Gastroesophageal sphincter (tissue), 4 donors: ENCODE data around the gene CYP27A1. TPM values are rescaled to one million over a fixed set of nuclear protein-coding genes. Genes with fewer than 3 reads are reported as not detected.
A peak's percentile ranks its signal among the peaks of the same experiment; 100 is the strongest.

Experiments used
- ATAC-seq: fragments of 150-250 bp; one replicate; pipeline ENCODE4 v1.9.1; 2016; ENCODE audit warnings: mild to moderate bottlenecking, moderate library complexity
- H3K27ac ChIP-seq, 4 donors: fragments of 200-600 bp; sonication (generic) in 3 of 4; 1 replicate in 3 of 4; 2 replicates in 1 of 4; pipeline ENCODE4 v1.5.1; 2016 to 2019
- H3K27me3 ChIP-seq: fragments of 200-600 bp; sonication (generic); one replicate; pipeline ENCODE4 v1.5.1; 2019
- H3K36me3 ChIP-seq, 2 donors: fragments of 200-600 bp; sonication (generic); one replicate each; pipeline ENCODE4 v1.5.1; 2019; ENCODE audit warnings: control low read depth in 1 of 2
- H3K4me1 ChIP-seq, 3 donors: fragments of 200-600 bp; sonication (generic); 1 replicate in 2 of 3; 2 replicates in 1 of 3; pipeline ENCODE4 v1.5.1; 2016 to 2019; ENCODE audit warnings: control low read depth in 2 of 3
- H3K4me3 ChIP-seq, 2 donors: fragments of 200-600 bp; sonication (generic); one replicate each; pipeline ENCODE4 v1.5.1; 2019; ENCODE audit warnings: mild to moderate bottlenecking in 1 of 2, moderate library complexity in 1 of 2
- H3K9me3 ChIP-seq, 3 donors: fragments of 200-600 bp; sonication (generic); one replicate each; pipeline ENCODE4 v1.5.1; 2017 to 2019; ENCODE audit warnings: control low read depth in 2 of 3
- EP300 ChIP-seq: sonication (generic); formaldehyde crosslinking; IDR thresholded peaks from one replicate; pipeline ENCODE4 v1.6.1; 2017; ENCODE audit warnings: antibody characterized with exemption, mild to moderate bottlenecking
- POLR2A ChIP-seq, 2 donors: fragments of 450-650 bp; IDR thresholded peaks; one replicate each; pipeline ENCODE4 v1.6.1; 2017; ENCODE audit warnings: antibody characterized with exemption in 2 of 2, mild to moderate bottlenecking in 2 of 2, moderate library complexity in 1 of 2
- POLR2AphosphoS5 ChIP-seq: sonication (generic); formaldehyde crosslinking; IDR thresholded peaks from one replicate; pipeline ENCODE4 v1.6.1; 2017; ENCODE audit warnings: antibody characterized with exemption
- WGBS, 2 donors: methylation state at CpG; one replicate each; pipeline ENCODE4 v1.1.5; 2018; ENCODE audit warnings: low coverage in 1 of 2; 5-methylcytosine and 5-hydroxymethylcytosine counted together
- total RNA-seq, 4 donors: library from RNA; depleted of rRNA; stranded (reverse); fragments of >200 nt; gene quantifications; one replicate each; pipeline ENCODE4 v1.1.0, GENCODE V29; 2016
- TF ChIP-seq, protein P1 (sequence below), 4 experiments: fragments of 200-600 bp in 2 of 4; fragments of 450-650 bp in 2 of 4; sonication (generic) in 1 of 4; IDR thresholded peaks; one replicate each; pipeline ENCODE4 v1.5.1; 2017 to 2019; ENCODE audit warnings: antibody characterized with exemption in 4 of 4, mild to moderate bottlenecking in 2 of 4, moderate library complexity in 2 of 4

Gene CYP27A1
- total RNA-seq, 4 donors from 2014 or later = 20.9 to 29.0 (median 23.5) TPM

DNA sequence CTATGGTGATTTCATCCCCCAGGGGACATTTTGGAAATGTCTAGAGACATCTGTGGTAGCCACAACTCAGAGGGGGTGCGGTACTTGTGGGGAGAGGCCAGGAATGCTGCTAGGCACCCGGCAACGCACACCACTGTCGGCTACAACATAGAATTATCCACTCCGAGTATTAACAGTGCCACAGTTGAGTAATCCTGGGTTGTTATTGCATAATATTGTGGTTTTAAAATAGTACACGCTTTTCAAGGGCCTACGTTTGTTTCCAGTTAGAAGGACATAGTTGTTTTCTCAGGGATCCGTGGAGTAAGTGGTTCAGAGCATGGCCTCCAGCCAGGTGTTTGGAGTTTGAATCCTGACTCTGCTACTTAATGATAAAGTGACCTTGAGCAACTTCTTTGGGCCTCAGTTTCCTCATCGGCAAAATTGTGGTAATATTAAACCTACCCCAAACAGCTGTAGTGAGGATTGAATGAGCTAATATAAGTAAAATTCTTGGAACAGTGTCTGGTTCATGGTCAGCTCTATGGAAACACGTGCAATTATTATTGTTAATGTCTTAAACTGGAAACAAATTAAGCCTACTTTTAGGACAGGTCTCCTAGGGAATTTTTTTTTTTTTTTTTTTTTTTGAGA lies 24.5 kb downstream of the CYP27A1 start:
- H3K27me3 ChIP-seq = no peaks in the 10 kb centered on the region
- peak; percentile 84 for TF ChIP-seq POLR2AphosphoS5
- TF ChIP-seq POLR2A (IDR thresholded peaks at IDR 0.05) = no peak
- H3K4me3 ChIP-seq = no peak overlapping the region
- ATAC-seq = peak; percentile 98
- WGBS, 2 donors = 28 to 44% methylated on average over 5 to 10 of the region's 10 CpGs
- peak overlapping the region; percentile 43 to 81 (median 72) for H3K27ac ChIP-seq
- H3K4me1 ChIP-seq = peaks cover 0 to 32% (median 0%) of the 10 kb centered on the region in 3 donors
- H3K36me3 ChIP-seq = no peaks in the 10 kb centered on the region
- peaks cover 0 to 13% (median 0%) of the 10 kb centered on the region in 3 donors for H3K9me3 ChIP-seq

DNA sequence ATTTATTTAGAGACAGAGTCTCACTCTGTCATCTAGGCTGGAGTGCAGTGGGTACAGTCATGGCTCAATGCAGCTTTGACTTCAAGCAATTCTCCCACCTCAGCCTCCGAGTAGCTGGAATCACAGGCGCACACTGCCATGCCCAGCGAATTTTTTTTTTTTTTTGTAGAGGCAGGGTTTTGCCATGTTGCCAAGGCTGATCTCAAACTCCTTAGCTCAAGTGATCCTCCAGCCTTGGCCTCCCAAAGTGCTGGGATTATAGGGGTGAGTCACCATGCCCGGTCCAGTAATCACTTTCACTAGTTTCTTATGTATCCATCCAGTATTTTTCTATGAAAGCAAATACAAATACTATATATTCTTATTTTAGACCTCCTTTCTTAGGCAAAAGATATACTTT lies 25.7 kb downstream of the CYP27A1 start:
- H3K27me3 ChIP-seq = no peaks in the 10 kb centered on the region
- 74 to 90% methylated on average over 4 of the region's 4 CpGs for WGBS, 2 donors
- no peak for ATAC-seq
- H3K4me3 ChIP-seq = no peak overlapping the region
- TF ChIP-seq, protein P1, sequence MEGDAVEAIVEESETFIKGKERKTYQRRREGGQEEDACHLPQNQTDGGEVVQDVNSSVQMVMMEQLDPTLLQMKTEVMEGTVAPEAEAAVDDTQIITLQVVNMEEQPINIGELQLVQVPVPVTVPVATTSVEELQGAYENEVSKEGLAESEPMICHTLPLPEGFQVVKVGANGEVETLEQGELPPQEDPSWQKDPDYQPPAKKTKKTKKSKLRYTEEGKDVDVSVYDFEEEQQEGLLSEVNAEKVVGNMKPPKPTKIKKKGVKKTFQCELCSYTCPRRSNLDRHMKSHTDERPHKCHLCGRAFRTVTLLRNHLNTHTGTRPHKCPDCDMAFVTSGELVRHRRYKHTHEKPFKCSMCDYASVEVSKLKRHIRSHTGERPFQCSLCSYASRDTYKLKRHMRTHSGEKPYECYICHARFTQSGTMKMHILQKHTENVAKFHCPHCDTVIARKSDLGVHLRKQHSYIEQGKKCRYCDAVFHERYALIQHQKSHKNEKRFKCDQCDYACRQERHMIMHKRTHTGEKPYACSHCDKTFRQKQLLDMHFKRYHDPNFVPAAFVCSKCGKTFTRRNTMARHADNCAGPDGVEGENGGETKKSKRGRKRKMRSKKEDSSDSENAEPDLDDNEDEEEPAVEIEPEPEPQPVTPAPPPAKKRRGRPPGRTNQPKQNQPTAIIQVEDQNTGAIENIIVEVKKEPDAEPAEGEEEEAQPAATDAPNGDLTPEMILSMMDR (IDR thresholded peaks at IDR 0.05) = no peak
- TF ChIP-seq POLR2AphosphoS5 = no peak
- TF ChIP-seq EP300 = no peak
- no peak for TF ChIP-seq POLR2A (IDR thresholded peaks at IDR 0.05)
- H3K4me1 ChIP-seq = peaks cover 0 to 32% (median 0%) of the 10 kb centered on the region in 3 donors
- H3K36me3 ChIP-seq = peaks cover 0 to 6% of the 10 kb centered on the region in 2 donors
- H3K9me3 ChIP-seq = peaks cover 0 to 13% (median 0%) of the 10 kb centered on the region in 3 donors
- H3K27ac ChIP-seq = peak overlapping the region in 3 of 4 donors; percentile 28 to 81 (median 76)

DNA sequence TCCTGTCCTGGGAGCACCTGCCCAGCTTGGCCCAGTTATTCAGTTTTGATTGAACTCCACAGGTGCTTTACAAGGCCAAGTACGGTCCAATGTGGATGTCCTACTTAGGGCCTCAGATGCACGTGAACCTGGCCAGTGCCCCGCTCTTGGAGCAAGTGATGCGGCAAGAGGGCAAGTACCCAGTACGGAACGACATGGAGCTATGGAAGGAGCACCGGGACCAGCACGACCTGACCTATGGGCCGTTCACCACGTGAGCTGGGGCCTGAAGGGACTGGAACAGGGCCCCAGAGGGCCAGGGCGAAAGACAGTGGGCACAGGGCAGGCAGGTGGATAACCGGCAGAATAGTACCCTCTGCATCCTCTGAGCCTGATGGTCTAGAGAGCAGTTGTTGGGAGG lies 27.6 kb downstream of the CYP27A1 start:
- no peak overlapping the region for H3K4me3 ChIP-seq
- ATAC-seq = no peak
- peaks cover 0 to 32% (median 0%) of the 10 kb centered on the region in 3 donors for H3K4me1 ChIP-seq
- peaks cover 0 to 25% of the 10 kb centered on the region in 2 donors for H3K36me3 ChIP-seq
- H3K9me3 ChIP-seq = peaks cover 0 to 7% (median 0%) of the 10 kb centered on the region in 3 donors
- no peak overlapping the region for H3K27ac ChIP-seq
- no peaks in the 10 kb centered on the region for H3K27me3 ChIP-seq
- TF ChIP-seq, protein P1 (IDR thresholded peaks at IDR 0.05) = no peak
- TF ChIP-seq EP300 (no peak), POLR2A (IDR thresholded peaks at IDR 0.05) (no peak), POLR2AphosphoS5 (no peak)
- WGBS, 2 donors = 97 to 100% methylated on average over 2 to 5 of the region's 12 CpGs

DNA sequence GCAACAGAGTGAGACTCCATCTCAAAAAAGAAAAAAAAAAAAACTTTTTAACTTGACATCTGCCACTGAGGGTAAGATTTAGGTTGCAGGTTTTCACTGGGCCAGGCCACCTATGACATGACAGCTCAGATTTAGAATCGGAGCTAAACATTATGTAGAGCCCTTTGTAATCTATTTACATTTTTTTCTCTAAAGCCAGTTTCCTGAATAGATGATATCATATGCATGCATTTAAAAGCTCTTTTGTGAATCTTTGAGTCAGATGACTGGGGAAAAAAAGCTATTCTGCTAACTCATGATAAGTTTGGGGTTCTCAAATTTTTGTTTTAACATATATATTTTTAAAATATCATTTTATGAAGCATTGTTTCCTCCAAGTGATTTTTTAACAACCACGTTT lies 28.3 kb downstream of the CYP27A1 start:
- H3K4me3 ChIP-seq = no peak overlapping the region
- no peaks in the 10 kb centered on the region for H3K9me3 ChIP-seq
- H3K4me1 ChIP-seq = peaks cover 0 to 28% (median 0%) of the 10 kb centered on the region in 3 donors
- H3K27me3 ChIP-seq = no peaks in the 10 kb centered on the region
- ATAC-seq = no peak
- no peak overlapping the region for H3K27ac ChIP-seq
- no peak for TF ChIP-seq POLR2A (IDR thresholded peaks at IDR 0.05)
- TF ChIP-seq, protein P1 (IDR thresholded peaks at IDR 0.05) = no peak
- TF ChIP-seq EP300 = no peak
- no peak for TF ChIP-seq POLR2AphosphoS5
- peaks cover 0 to 33% of the 10 kb centered on the region in 2 donors for H3K36me3 ChIP-seq
- 60 to 76% methylated on average over 2 of the region's 2 CpGs for WGBS, 2 donors

DNA sequence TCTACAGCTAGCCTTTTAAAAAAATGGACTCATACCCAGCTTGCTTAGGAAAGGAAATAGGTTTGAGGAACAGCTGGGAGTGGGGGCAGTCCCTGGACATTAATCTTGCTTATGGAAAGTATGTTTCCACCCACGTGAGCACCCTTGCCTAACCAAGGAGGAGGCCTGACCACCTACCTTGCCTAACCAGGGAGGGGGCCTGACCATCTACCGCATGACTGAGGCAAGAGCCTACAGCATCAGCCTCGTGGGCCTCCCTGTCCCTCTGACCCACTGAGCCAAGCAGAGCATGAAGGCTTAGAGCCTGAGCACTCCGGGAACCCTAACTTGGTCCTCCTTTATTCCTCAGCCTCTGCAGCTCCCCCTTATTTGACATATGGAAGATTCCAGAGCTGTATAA lies 29.4 kb downstream of the CYP27A1 start:
- Histone ChIP-seq H3K27me3 (no peaks in the 10 kb centered on the region), H3K9me3 (no peaks in the 10 kb centered on the region), H3K27ac (no peak overlapping the region), H3K4me1 (peaks cover 0 to 17% (median 0%) of the 10 kb centered on the region in 3 donors), H3K4me3 (no peak overlapping the region), H3K36me3 (peaks cover 0 to 44% of the 10 kb centered on the region in 2 donors)
- TF ChIP-seq POLR2AphosphoS5 (no peak), EP300 (no peak), POLR2A (IDR thresholded peaks at IDR 0.05) (no peak)
- TF ChIP-seq, protein P1 (IDR thresholded peaks at IDR 0.05) = no peak
- WGBS, 2 donors = 50 to 100% methylated on average over 1 to 2 of the region's 4 CpGs
- ATAC-seq = no peak
